ENCODE results near the gene ZFP91. TPM values are rescaled to one million over a fixed set of nuclear protein-coding genes. Genes with fewer than 3 reads are reported as not detected.

Gene ZFP91
- total and polyA plus RNA-seq, 2 of the 4 experiments (the other 2 are of a cell fraction): 20.7 to 25.3 TPM

- H3K36me3 ChIP-seq (ENCODE audit: control insufficient read depth, insufficient read depth, low read length): 0 out of 2 replicates have a peak, but pooled peaks cover 1% of the 10 kb centered on the region
- no peak overlapping the region for H3K9ac ChIP-seq (ENCODE audit: low read depth, low read length)
- no peaks in the 10 kb centered on the region for H3K4me1 ChIP-seq (ENCODE audit: control insufficient read depth, insufficient read depth, low read length)
- no peak for ATAC-seq (ENCODE audit: low read depth)
- no peak overlapping the region for H3K23ac ChIP-seq (ENCODE audit: low read depth, low read length)
- no peak overlapping the region for H2AK5ac ChIP-seq (ENCODE audit: low read depth, low read length)
- H3K9me1 ChIP-seq (ENCODE audit: insufficient read depth, low read length): no peaks in the 10 kb centered on the region
- no peak overlapping the region for H3K4me2 ChIP-seq (ENCODE audit: low read depth, low read length)
- H2AK9ac ChIP-seq (replicated peaks; ENCODE audit: low read depth, low read length, poor library complexity): no peak overlapping the region
- DNase-seq: no peak
- H2BK120ac ChIP-seq (ENCODE audit: low read depth, low read length): no peak overlapping the region
- H4K20me1 ChIP-seq (ENCODE audit: insufficient read depth, low read length): no peaks in the 10 kb centered on the region
- no peak overlapping the region for H3K27ac ChIP-seq (ENCODE audit: insufficient read depth, low read length)
- in situ Hi-C loops (cut with MboI; ENCODE audit: low sequenced_read_pairs): no loop called here
- intact Hi-C loops (cut with micrococcal nuclease): no loop called here
- no TSS peak for BruUV-seq (replicated peaks)
- no peak overlapping the region for H2BK5ac ChIP-seq (ENCODE audit: low read depth, low read length, poor library complexity, severe bottlenecking)
- dilution Hi-C loops (cut with HindIII; ENCODE audit: low sequenced_read_pairs, unreplicated experiment): no loop called here
- ChIA-PET POLR2A (ENCODE audit: unreplicated experiment) (no interaction called here), CTCF (no interaction called here)
- H3K4me3 ChIP-seq (ENCODE audit: insufficient read depth, low read depth, low read length): no peak overlapping the region
- H3K14ac ChIP-seq (replicated peaks; ENCODE audit: low read depth, low read length): no peak overlapping the region
- no peak overlapping the region for H2BK20ac ChIP-seq (ENCODE audit: low read depth, low read length)
- no peaks in the 10 kb centered on the region for H3K27me3 ChIP-seq (ENCODE audit: control insufficient read depth, insufficient read depth, low read length)
- H4K5ac ChIP-seq (ENCODE audit: low read depth, low read length): no peak overlapping the region
- no peaks in the 10 kb centered on the region for H3K9me3 ChIP-seq (ENCODE audit: control insufficient read depth, insufficient read depth, low read length)
- H2AFZ ChIP-seq (replicated peaks; ENCODE audit: low read length, poor library complexity): no peak overlapping the region
- no peak overlapping the region for H3K18ac ChIP-seq (ENCODE audit: low read depth, low read length)
- no peaks in the 10 kb centered on the region; a peak in 1 of 4 replicates for H3K79me1 ChIP-seq (ENCODE audit: low read depth in 1 of 2, low read length in 2 of 2)
- no peak overlapping the region for H3K56ac ChIP-seq (ENCODE audit: extremely low read depth, insufficient read depth, low read length)
- H4K91ac ChIP-seq (ENCODE audit: insufficient read depth, low read depth, low read length): no peak overlapping the region
- no peak overlapping the region for H3K4ac ChIP-seq (ENCODE audit: low read depth, low read length)
- no peak for TF ChIP-seq POLR2A (IDR thresholded peaks at IDR 0.05; ENCODE audit: low read depth, low read length)
- no peak for TF ChIP-seq FOS (IDR thresholded peaks at IDR 0.05; ENCODE audit: low read depth, low read length)
- no peak for TF ChIP-seq BHLHE40 (IDR thresholded peaks at IDR 0.05; ENCODE audit: low read depth, low read length)
- TF ChIP-seq CTCF (conservative IDR thresholded peaks at IDR 0.05; ENCODE audit: low read depth, low read length): no peak
- no peak for TF ChIP-seq RCOR1 (IDR thresholded peaks at IDR 0.05; ENCODE audit: insufficient replicate concordance, low read length)
- no peak for TF ChIP-seq RFX5 (IDR thresholded peaks at IDR 0.05; ENCODE audit: low read depth, low read length)
- no peak for TF ChIP-seq MAZ (IDR thresholded peaks at IDR 0.05; ENCODE audit: borderline replicate concordance, low read depth, low read length)
- TF ChIP-seq USF2 (IDR thresholded peaks at IDR 0.05; ENCODE audit: low read depth, low read length): no peak
- TF ChIP-seq ELK1 (IDR thresholded peaks at IDR 0.05; ENCODE audit: borderline replicate concordance, low read depth, low read length): no peak
- TF ChIP-seq RAD21 (IDR thresholded peaks at IDR 0.05; ENCODE audit: low read length): no peak
- no peak for TF ChIP-seq NFE2L2 (IDR thresholded peaks at IDR 0.05; ENCODE audit: low read depth, low read length)
- no peak for TF ChIP-seq MAFK (IDR thresholded peaks at IDR 0.05; ENCODE audit: low read depth, low read length)
- TF ChIP-seq MXI1 (IDR thresholded peaks at IDR 0.05; ENCODE audit: borderline replicate concordance, low read depth, low read length): no peak
- TF ChIP-seq SMC3 (IDR thresholded peaks at IDR 0.05; ENCODE audit: low read depth, low read length): no peak
- TF ChIP-seq CHD1 (IDR thresholded peaks at IDR 0.05; ENCODE audit: low read depth, low read length): no peak
- TF ChIP-seq CEBPB (IDR thresholded peaks at IDR 0.05; ENCODE audit: low read depth, low read length): no peak
- H4K8ac ChIP-seq (ENCODE audit: low read depth in 2 of 2, low read length in 2 of 2): no peak overlapping the region
- H2BK15ac ChIP-seq (ENCODE audit: low read depth, low read length): no peak overlapping the region
Observed at GRCh38 chr11:58562375-58562800, 16.5 kb upstream of the ZFP91 start.
